Stomach (tissue), 9 donors: ENCODE measurements around the gene CRISPLD2. TPM values are rescaled to one million over a fixed set of nuclear protein-coding genes. Genes with fewer than 3 reads are reported as not detected.

ENCODE experiments used
- DNase-seq, 2 donors: peaks; one replicate each; pipeline versions ENCODE4 v3.0.0 to v3.0.0-alpha.2; 2013 to 2019
- H3K27ac ChIP-seq, 5 donors: fragments of 200-600 bp in 4 of 5; sonication (generic) in 4 of 5; one replicate each; pipeline ENCODE4 v1.5.1; 2013 to 2019; ENCODE audit warnings: mild to moderate bottlenecking in 1 of 5, moderate library complexity in 1 of 5
- H3K27me3 ChIP-seq, 3 donors: fragments of 200-600 bp; sonication (generic); one replicate each; pipeline ENCODE4 v1.5.1; 2017 to 2019; ENCODE audit warnings: mixed run types in 1 of 3
- H3K36me3 ChIP-seq, 4 donors: fragments of 200-600 bp; sonication (generic); 1 replicate in 3 of 4; 2 replicates in 1 of 4; pipeline ENCODE4 v1.5.1; 2016 to 2019
- H3K4me1 ChIP-seq, 4 donors: fragments of 200-600 bp; sonication (generic); one replicate each; pipeline ENCODE4 v1.5.1; 2016 to 2019
- H3K4me3 ChIP-seq, 4 donors: fragments of 200-600 bp; sonication (generic) in 3 of 4; one replicate each; pipeline ENCODE4 v1.5.1; 2016 to 2019; ENCODE audit warnings: mild to moderate bottlenecking in 1 of 4
- H3K9me3 ChIP-seq, 4 donors: fragments of 200-600 bp; sonication (generic); one replicate each; pipeline ENCODE4 v1.5.1; 2016 to 2019
- EP300 ChIP-seq: sonication (generic); formaldehyde crosslinking; IDR thresholded peaks from one replicate; pipeline ENCODE4 v1.6.1; 2017; ENCODE audit warnings: antibody characterized with exemption
- POLR2A ChIP-seq, 4 donors: fragments of 450-650 bp; IDR thresholded peaks; one replicate each; pipeline ENCODE4 v1.6.1; 2016; ENCODE audit warnings: antibody characterized with exemption in 4 of 4, control low read depth in 2 of 4, mild to moderate bottlenecking in 1 of 4, moderate library complexity in 1 of 4
- POLR2AphosphoS5 ChIP-seq, 3 donors: sonication (generic); formaldehyde crosslinking; IDR thresholded peaks; one replicate each; pipeline ENCODE4 v1.6.1; 2016; ENCODE audit warnings: antibody characterized with exemption in 3 of 3
- WGBS, 5 donors: extraction: QIAGEN DNeasy Blood & Tissue Kit in 3 of 5; methylation state at CpG; one replicate each; pipeline versions ENCODE4 v1.1.5 to v1.1.7; 2013 to 2018; 5-methylcytosine and 5-hydroxymethylcytosine counted together
- intact Hi-C: fragments of 100-400 bp; cut with DNase I; formaldehyde crosslinking; loops from one replicate; pipeline ENCODE4 v1.15.1; 2023; ENCODE audit warnings: low total_unique reads
- polyA plus RNA-seq, 3 donors: library from polyadenylated mRNA; stranded (reverse); fragments of 200-250 nt; gene quantifications; one replicate each; pipeline ENCODE4 v1.2.3, GENCODE V29; 2013
- total RNA-seq, 5 donors: library from RNA; depleted of rRNA; stranded (reverse); fragments of >200 nt; gene quantifications; one replicate each; pipeline versions ENCODE4 v1.1.0 to v1.2.3, GENCODE V29; 2014 to 2016
- TF ChIP-seq, protein P1 (sequence below), 7 experiments: fragments of 450-650 bp in 4 of 7; fragments of 200-600 bp in 3 of 7; sonication (generic) in 3 of 7; IDR thresholded peaks; one replicate each; pipeline ENCODE4 v1.5.1; 2016 to 2019; ENCODE audit warnings: antibody characterized with exemption in 7 of 7, control low read depth in 2 of 7, mild to moderate bottlenecking in 1 of 7
- donor health status: healthy with polysubstance abuse.
- donor health status: Bipolar disorder and iron deficiency.
- donor health status: healthy.

CRISPLD2 gene
- total and polyA plus RNA-seq, 8 donors: 18.3 to 242 (median 95.8) TPM

DNA sequence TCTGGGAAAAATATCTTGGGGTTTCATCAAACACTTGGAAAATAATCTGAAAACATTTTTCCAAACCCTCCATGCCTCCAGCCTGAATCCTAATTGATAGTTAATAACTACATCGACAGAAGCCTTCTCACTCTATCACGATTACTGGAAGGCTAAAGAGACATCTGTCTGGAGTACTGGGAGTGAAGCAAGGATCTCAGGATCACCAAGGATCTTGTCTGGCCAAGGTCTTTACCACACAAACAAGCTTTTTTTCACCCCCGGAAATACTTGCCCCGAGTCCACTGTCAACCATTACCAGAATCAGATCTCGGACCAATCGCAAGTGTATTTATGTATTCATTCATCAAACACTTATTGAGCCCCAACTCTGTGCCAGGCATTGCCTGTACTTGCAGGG, 28.3 kb upstream of the CRISPLD2 start:
- Histone ChIP-seq H3K4me3 (no peak overlapping the region), H3K36me3 (no peaks in the 10 kb centered on the region), H3K4me1 (peaks cover 7 to 26% (median 17%) of the 10 kb centered on the region in 4 donors), H3K27me3 (no peaks in the 10 kb centered on the region), H3K9me3 (no peaks in the 10 kb centered on the region), H3K27ac (peak overlapping the region in 4 of 5 donors; percentile 12 to 67 (median 45))
- intact Hi-C loops: no loop called here
- WGBS, 5 donors: 83 to 93% (median 87%) methylated on average over 6 of the region's 6 CpGs
- DNase-seq: no peak
- TF ChIP-seq POLR2A (IDR thresholded peaks at IDR 0.05): no peak
- no peak for TF ChIP-seq POLR2AphosphoS5 (IDR thresholded peaks at IDR 0.05)
- no peak for TF ChIP-seq EP300
- TF ChIP-seq, protein P1, sequence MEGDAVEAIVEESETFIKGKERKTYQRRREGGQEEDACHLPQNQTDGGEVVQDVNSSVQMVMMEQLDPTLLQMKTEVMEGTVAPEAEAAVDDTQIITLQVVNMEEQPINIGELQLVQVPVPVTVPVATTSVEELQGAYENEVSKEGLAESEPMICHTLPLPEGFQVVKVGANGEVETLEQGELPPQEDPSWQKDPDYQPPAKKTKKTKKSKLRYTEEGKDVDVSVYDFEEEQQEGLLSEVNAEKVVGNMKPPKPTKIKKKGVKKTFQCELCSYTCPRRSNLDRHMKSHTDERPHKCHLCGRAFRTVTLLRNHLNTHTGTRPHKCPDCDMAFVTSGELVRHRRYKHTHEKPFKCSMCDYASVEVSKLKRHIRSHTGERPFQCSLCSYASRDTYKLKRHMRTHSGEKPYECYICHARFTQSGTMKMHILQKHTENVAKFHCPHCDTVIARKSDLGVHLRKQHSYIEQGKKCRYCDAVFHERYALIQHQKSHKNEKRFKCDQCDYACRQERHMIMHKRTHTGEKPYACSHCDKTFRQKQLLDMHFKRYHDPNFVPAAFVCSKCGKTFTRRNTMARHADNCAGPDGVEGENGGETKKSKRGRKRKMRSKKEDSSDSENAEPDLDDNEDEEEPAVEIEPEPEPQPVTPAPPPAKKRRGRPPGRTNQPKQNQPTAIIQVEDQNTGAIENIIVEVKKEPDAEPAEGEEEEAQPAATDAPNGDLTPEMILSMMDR (IDR thresholded peaks at IDR 0.05): no peak

DNA sequence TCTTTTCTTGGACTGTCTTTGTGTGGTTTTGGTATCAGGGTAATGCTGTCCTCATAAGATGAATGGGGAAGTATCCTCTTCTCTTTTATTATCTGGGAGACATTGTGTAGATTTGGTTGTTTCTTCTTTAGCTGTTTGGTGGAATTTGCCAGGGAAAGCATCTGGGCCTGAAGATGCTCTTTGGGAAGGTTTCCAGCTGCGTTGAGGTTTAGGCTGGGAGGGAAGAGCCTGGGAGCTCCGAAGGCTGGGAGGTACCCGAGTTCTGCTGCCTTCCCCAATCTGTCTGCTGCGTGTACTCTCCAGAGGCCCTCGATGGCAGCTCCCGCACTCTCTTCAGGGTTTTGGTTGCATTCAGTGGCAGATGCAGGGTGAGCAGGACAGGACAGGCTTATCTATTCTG, 25.6 kb upstream of the CRISPLD2 start:
- WGBS, 5 donors: 67 to 79% (median 74%) methylated on average over 6 of the region's 6 CpGs

DNA sequence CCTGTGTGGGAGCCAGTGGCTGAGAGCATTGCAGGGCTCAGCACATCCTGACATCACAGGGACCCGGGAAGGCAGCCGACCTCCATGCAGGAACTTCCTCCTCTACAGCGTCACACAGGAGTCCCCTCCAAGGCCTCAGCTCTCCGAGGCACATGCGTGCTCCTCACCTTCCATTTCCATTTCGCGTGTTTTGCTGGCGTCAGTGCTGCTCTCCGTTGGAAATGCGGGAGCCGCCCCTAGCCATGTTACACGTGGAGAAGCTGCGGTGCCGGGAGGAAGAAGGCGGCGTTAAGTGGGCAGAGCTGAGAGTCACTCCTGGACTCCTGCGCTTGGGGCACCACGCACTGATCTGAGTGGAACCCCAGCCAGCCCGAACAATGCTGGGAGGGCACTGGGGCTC, 25.2 kb upstream of the CRISPLD2 start:
- intact Hi-C loops: no loop called here
- TF ChIP-seq EP300 (no peak), POLR2AphosphoS5 (IDR thresholded peaks at IDR 0.05) (no peak), POLR2A (IDR thresholded peaks at IDR 0.05) (no peak)
- TF ChIP-seq, protein P1 (IDR thresholded peaks at IDR 0.05): no peak

More for the DNA sequence above, 25.6 kb upstream of the CRISPLD2 start:
- no peaks in the 10 kb centered on the region for H3K27me3 ChIP-seq
- H3K4me1 ChIP-seq: peaks cover 0 to 10% (median 4%) of the 10 kb centered on the region in 4 donors
- peak in 1 of 2 donors; percentile 35 for DNase-seq
- peak overlapping the region; percentile 44 to 87 (median 81) for H3K27ac ChIP-seq
- no peaks in the 10 kb centered on the region for H3K9me3 ChIP-seq
- intact Hi-C loops: no loop called here
- H3K4me3 ChIP-seq: no peak overlapping the region
- TF ChIP-seq, protein P1 (IDR thresholded peaks at IDR 0.05): no peak
- TF ChIP-seq EP300 (no peak), POLR2AphosphoS5 (IDR thresholded peaks at IDR 0.05) (no peak), POLR2A (IDR thresholded peaks at IDR 0.05) (no peak)
- no peaks in the 10 kb centered on the region for H3K36me3 ChIP-seq

DNA sequence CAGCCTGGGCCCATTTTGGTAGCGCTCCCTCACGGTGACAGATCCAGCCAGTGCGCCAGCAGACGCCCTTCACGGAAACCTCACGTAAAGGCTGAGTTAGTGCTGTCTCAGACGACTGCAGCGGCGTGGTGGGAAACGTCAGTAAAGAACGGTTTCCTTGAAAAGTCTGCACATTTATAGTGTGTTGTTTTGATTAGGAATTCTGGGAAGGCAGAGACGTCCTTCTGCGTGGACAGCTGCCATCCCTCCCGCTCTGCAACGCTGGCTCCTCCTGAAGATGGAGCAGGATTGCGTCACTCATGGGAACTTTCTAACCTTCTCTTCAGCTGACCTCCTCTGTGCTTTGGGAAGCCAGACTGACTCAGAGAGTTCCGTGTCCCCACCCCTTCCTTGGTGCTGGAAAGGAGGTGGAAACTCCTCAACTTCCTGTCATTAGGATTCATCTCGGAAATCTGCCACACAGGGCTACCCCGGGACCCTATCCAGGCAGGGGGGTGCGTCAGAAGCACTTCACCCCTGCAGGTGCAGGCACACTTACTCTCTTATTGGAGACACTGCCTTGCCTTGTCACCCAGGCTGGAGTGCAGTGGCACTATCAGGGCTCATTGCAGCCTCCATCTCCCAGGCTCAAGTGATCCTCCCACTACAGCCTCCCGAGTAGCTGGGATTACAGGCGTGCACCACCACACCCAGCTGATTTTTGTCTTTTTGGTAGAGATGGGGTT, 24.3 kb upstream of the CRISPLD2 start:
- H3K27me3 ChIP-seq: no peaks in the 10 kb centered on the region
- H3K36me3 ChIP-seq: no peaks in the 10 kb centered on the region
- H3K9me3 ChIP-seq: no peaks in the 10 kb centered on the region
- DNase-seq: peak; percentile 43 to 93
- peak overlapping the region in 1 of 4 donors; percentile 0 for H3K4me3 ChIP-seq
- peaks cover 0 to 10% (median 4%) of the 10 kb centered on the region in 4 donors for H3K4me1 ChIP-seq
- peak; percentile 94 for TF ChIP-seq EP300
- TF ChIP-seq, protein P1 (IDR thresholded peaks at IDR 0.05): no peak
- TF ChIP-seq POLR2A (IDR thresholded peaks at IDR 0.05): no peak
- TF ChIP-seq POLR2AphosphoS5 (IDR thresholded peaks at IDR 0.05): peak; percentile 82 to 95 (median 90)
- intact Hi-C loops: no loop called here
- 65 to 84% (median 76%) methylated on average over 22 of the region's 22 CpGs for WGBS, 5 donors
- peak overlapping the region; percentile 22 to 87 (median 81) for H3K27ac ChIP-seq

More for the DNA sequence above, 25.2 kb upstream of the CRISPLD2 start:
- peaks cover 0 to 10% (median 4%) of the 10 kb centered on the region in 4 donors for H3K4me1 ChIP-seq
- no peak for DNase-seq
- H3K36me3 ChIP-seq: no peaks in the 10 kb centered on the region
- H3K9me3 ChIP-seq: no peaks in the 10 kb centered on the region
- peak overlapping the region in 1 of 4 donors; percentile 0 for H3K4me3 ChIP-seq
- peak overlapping the region; percentile 46 to 87 (median 81) for H3K27ac ChIP-seq
- 79 to 88% (median 86%) methylated on average over 18 to 19 of the region's 19 CpGs for WGBS, 5 donors
- H3K27me3 ChIP-seq: no peaks in the 10 kb centered on the region
